Ishikawa (cell line): Measurements from ENCODE around the gene LIX1L.

Experiments
- CEBPB ChIP-seq: IDR thresholded peaks from 2 replicates; pipeline ENCODE4 v1.6.1; 2012
- CREB1 ChIP-seq: IDR thresholded peaks from 2 replicates; pipeline ENCODE4 v1.6.1; 2012; ENCODE audit warnings: low read depth
- EGR1 ChIP-seq: IDR thresholded peaks from 2 replicates; pipeline ENCODE4 v1.6.1; 2012
- EP300 ChIP-seq: IDR thresholded peaks from 2 replicates; pipeline ENCODE4 v1.6.1; 2012; ENCODE audit warnings: borderline replicate concordance
- FOXM1 ChIP-seq: IDR thresholded peaks from 2 replicates; pipeline ENCODE4 v1.6.1; 2012; ENCODE audit warnings: low read depth, borderline replicate concordance
- MAX ChIP-seq: IDR thresholded peaks from 2 replicates; pipeline ENCODE4 v1.6.1; 2012
- NFIC ChIP-seq: IDR thresholded peaks from 2 replicates; pipeline ENCODE4 v1.6.1; 2012
- RAD21 ChIP-seq: IDR thresholded peaks from 2 replicates; pipeline ENCODE4 v1.6.1; 2012; ENCODE audit warnings: low read depth
- TAF1 ChIP-seq: IDR thresholded peaks from 2 replicates; pipeline ENCODE4 v1.6.1; 2012; ENCODE audit warnings: low read depth, mild to moderate bottlenecking
- TCF12 ChIP-seq: IDR thresholded peaks from 2 replicates; pipeline ENCODE4 v1.6.1; 2012; ENCODE audit warnings: low read depth
- TEAD4 ChIP-seq: IDR thresholded peaks from 2 replicates; pipeline ENCODE4 v1.6.1; 2012
- USF1 ChIP-seq: IDR thresholded peaks from 2 replicates; pipeline ENCODE4 v1.6.1; 2012
- YY1 ChIP-seq: IDR thresholded peaks from 2 replicates; pipeline ENCODE4 v1.6.1; 2012; ENCODE audit warnings: low read depth
- ZBTB7A ChIP-seq: IDR thresholded peaks from 2 replicates; pipeline ENCODE4 v1.6.1; 2012; ENCODE audit warnings: low read depth
- TF ChIP-seq, protein P1 (sequence below): IDR thresholded peaks from 2 replicates; pipeline ENCODE4 v1.6.1; 2012; ENCODE audit warnings: low read depth, mild to moderate bottlenecking

LIX1L gene

GRCh38 chr1:145912128-145912641 is 45.6 kb downstream of the LIX1L start:
- TF ChIP-seq CEBPB (no peak), CREB1 (no peak), EGR1 (no peak), NFIC (no peak), TCF12 (no peak), EP300 (no peak), TEAD4 (no peak), ZBTB7A (no peak), FOXM1 (no peak)

- TF ChIP-seq ZBTB7A = no peak
- no peak for TF ChIP-seq CEBPB
- no peak for TF ChIP-seq MAX
- TF ChIP-seq TEAD4 = no peak
- no peak for TF ChIP-seq FOXM1
- TF ChIP-seq, protein P1, sequence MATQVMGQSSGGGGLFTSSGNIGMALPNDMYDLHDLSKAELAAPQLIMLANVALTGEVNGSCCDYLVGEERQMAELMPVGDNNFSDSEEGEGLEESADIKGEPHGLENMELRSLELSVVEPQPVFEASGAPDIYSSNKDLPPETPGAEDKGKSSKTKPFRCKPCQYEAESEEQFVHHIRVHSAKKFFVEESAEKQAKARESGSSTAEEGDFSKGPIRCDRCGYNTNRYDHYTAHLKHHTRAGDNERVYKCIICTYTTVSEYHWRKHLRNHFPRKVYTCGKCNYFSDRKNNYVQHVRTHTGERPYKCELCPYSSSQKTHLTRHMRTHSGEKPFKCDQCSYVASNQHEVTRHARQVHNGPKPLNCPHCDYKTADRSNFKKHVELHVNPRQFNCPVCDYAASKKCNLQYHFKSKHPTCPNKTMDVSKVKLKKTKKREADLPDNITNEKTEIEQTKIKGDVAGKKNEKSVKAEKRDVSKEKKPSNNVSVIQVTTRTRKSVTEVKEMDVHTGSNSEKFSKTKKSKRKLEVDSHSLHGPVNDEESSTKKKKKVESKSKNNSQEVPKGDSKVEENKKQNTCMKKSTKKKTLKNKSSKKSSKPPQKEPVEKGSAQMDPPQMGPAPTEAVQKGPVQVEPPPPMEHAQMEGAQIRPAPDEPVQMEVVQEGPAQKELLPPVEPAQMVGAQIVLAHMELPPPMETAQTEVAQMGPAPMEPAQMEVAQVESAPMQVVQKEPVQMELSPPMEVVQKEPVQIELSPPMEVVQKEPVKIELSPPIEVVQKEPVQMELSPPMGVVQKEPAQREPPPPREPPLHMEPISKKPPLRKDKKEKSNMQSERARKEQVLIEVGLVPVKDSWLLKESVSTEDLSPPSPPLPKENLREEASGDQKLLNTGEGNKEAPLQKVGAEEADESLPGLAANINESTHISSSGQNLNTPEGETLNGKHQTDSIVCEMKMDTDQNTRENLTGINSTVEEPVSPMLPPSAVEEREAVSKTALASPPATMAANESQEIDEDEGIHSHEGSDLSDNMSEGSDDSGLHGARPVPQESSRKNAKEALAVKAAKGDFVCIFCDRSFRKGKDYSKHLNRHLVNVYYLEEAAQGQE = no peak
- no peak for TF ChIP-seq TAF1
- no peak for TF ChIP-seq CREB1
- TF ChIP-seq TCF12 = no peak
- no peak for TF ChIP-seq EGR1
- TF ChIP-seq USF1 = no peak
- no peak for TF ChIP-seq YY1
- no peak for TF ChIP-seq EP300
- no peak for TF ChIP-seq RAD21
- no peak for TF ChIP-seq NFIC
Observed at GRCh38 chr1:145908653-145909052, 49.2 kb downstream of the LIX1L start.

DNA sequence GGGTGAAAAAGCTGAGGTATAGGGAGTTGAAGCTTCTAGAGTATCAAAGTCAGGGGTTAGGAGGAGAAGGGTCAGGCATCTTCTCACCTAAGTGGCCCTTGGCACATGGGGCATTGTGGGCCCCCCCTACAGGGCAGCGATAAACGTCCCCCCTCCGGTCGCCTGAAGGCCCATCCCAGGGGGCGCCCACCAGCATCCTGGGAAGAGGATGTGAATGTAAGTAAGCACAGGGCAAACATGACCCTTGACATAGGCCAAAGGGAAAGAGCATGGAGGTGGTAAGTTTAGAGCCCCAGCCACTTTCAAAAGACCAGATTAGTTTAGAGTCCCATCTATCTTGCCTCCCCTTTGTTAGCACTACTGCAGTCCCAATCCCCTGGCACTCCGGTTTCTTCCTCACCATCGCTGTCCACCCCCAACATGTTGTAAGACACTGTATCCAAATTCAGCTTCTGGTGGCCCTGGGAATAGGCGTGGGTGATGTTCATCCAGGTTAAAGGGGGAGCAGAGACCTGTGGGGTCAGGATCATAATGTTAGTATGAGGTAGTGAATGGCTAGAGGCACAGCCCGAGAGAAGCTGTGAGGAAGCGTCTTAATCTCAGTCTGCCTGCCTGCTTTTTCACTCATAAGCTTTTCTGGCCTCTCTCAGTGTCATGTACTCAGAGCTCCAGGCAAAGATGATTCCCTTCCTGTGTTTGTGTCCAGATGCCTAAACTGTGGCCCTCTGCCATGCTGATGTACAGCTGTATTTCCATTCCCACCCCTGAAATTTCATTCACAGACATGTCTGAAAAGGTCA is 50.7 kb downstream of the LIX1L start:
- no peak for TF ChIP-seq EGR1
- TF ChIP-seq CREB1 = no peak
- no peak for TF ChIP-seq NFIC
- TF ChIP-seq TEAD4 = no peak
- TF ChIP-seq MAX = no peak
- TF ChIP-seq EP300 = no peak
- TF ChIP-seq FOXM1 = no peak
- no peak for TF ChIP-seq YY1
- no peak for TF ChIP-seq TCF12
- no peak for TF ChIP-seq USF1
- TF ChIP-seq CEBPB = no peak
- TF ChIP-seq, protein P1 = no peak
- TF ChIP-seq TAF1 = no peak
- no peak for TF ChIP-seq RAD21
- TF ChIP-seq ZBTB7A = no peak

DNA sequence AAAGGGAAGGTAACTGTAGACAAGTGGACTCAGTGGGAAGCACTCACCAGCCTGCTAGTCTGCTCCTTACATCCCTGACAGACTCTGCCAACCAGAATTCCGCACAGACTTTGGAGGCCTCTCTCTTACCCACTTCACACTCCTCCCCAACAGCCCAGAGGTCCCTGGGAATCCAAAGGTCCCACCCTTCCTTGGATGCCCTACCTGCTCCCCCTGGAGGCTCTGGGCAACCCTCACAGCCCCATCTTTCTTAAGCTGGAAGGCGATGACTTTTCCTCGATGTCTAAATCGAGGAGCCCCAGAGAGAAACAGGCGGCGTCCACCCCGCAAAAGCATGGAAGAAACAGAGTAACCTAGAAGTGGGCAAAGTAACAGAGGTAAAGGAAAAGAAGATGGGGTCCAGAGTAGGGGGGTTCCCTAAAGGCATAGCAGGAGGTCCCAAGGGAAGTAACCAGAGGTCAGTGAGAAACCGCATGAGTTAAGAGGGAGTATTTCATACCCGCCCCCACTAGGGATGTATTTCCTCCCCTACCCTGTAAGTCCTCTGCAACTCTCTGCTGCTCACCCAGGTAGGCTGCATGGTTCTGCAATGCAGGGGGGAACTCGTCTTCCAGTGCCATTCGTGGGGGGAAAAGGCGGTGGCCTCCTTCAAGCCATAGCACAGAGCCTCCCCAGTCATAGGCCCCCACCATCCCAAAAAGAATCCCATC is 56.4 kb downstream of the LIX1L start:
- TF ChIP-seq NFIC (no peak), RAD21 (no peak), EP300 (no peak), TCF12 (no peak), USF1 (no peak), TAF1 (no peak), CREB1 (no peak), CEBPB (no peak)

- TF ChIP-seq MAX (no peak), FOXM1 (no peak), CREB1 (no peak), TAF1 (no peak), EGR1 (no peak), NFIC (no peak), USF1 (no peak), TCF12 (no peak), YY1 (no peak), EP300 (no peak), ZBTB7A (no peak), CEBPB (no peak), RAD21 (no peak), TEAD4 (no peak)
- TF ChIP-seq, protein P1 = no peak
Observed at GRCh38 chr1:145898756-145899155, 59.1 kb downstream of the LIX1L start.
